NCI-H345 (cell line): Measurements from ENCODE around the gene ERLEC1.
"Not testable (repeated sequence)": the region's sequence is repeated elsewhere in the genome, so short reads cannot be mapped to it uniquely, and the experiment has no call there.

ENCODE experiments used
- DNase-seq: peaks from one replicate; lab custom pipeline; 2025; lab: John Stamatoyannopoulos, UW

Gene ERLEC1

GRCh38 chr2:53784436-53784835 lies 2.4 kb upstream of the ERLEC1 start:
- no peak for DNase-seq

- DNase-seq = no peak
Observed at GRCh38 chr2:53785366-53785765, 1.5 kb upstream of the ERLEC1 start.

- DNase-seq = peak; percentile 41
Observed at GRCh38 chr2:53786352-53786704, 516 bp upstream of the ERLEC1 start.

GRCh38 chr2:53787614-53788289 lies 908 bp downstream of the ERLEC1 start:
- peak; percentile 11 for DNase-seq

GRCh38 chr2:53793261-53793660 lies 6.4 kb downstream of the ERLEC1 start:
- no peak for DNase-seq

- no peak for DNase-seq
Observed at GRCh38 chr2:53793821-53794220, 7.0 kb downstream of the ERLEC1 start.

GRCh38 chr2:53801547-53801946 lies 14.7 kb downstream of the ERLEC1 start:
- DNase-seq = no peak

- no peak for DNase-seq
Observed at GRCh38 chr2:53802617-53803151, 15.8 kb downstream of the ERLEC1 start.

GRCh38 chr2:53811601-53812000 lies 24.8 kb downstream of the ERLEC1 start:
- no peak for DNase-seq

- DNase-seq = no peak
Observed at GRCh38 chr2:53813151-53813550, 26.3 kb downstream of the ERLEC1 start.

- no peak for DNase-seq
Observed at GRCh38 chr2:53818854-53819435, 32.1 kb downstream of the ERLEC1 start.

GRCh38 chr2:53819634-53820033 lies 32.8 kb downstream of the ERLEC1 start:
- no peak for DNase-seq

GRCh38 chr2:53820048-53820447 lies 33.2 kb downstream of the ERLEC1 start:
- DNase-seq = no peak

GRCh38 chr2:53820711-53821110 lies 33.9 kb downstream of the ERLEC1 start:
- DNase-seq = no peak

GRCh38 chr2:53821810-53822209 lies 35.0 kb downstream of the ERLEC1 start:
- DNase-seq = no peak

- DNase-seq = not testable (repeated sequence)
Observed at GRCh38 chr2:53823639-53824038, 36.8 kb downstream of the ERLEC1 start.

GRCh38 chr2:53826030-53826410 lies 39.2 kb downstream of the ERLEC1 start:
- no peak for DNase-seq

- DNase-seq = no peak
Observed at GRCh38 chr2:53826587-53827397, 39.9 kb downstream of the ERLEC1 start.

- no peak for DNase-seq
Observed at GRCh38 chr2:53827398-53828175, 40.7 kb downstream of the ERLEC1 start.

GRCh38 chr2:53828331-53828730 lies 41.5 kb downstream of the ERLEC1 start:
- DNase-seq = no peak

- DNase-seq = no peak
Observed at GRCh38 chr2:53829273-53829979, 42.6 kb downstream of the ERLEC1 start.

GRCh38 chr2:53829980-53830290 lies 43.1 kb downstream of the ERLEC1 start:
- not testable (repeated sequence) for DNase-seq
